Hematopoietic multipotent progenitor cell treated with erythropoietin and hydrocortisone succinate and interleukin-3 and kit ligand, for 6 days (in vitro differentiated cells): ENCODE data around the gene SIGLEC7.

Experiments
- DNase-seq: peaks from one replicate; pipeline ENCODE4 v3.0.0-alpha.2; 2015

Gene SIGLEC7

DNA sequence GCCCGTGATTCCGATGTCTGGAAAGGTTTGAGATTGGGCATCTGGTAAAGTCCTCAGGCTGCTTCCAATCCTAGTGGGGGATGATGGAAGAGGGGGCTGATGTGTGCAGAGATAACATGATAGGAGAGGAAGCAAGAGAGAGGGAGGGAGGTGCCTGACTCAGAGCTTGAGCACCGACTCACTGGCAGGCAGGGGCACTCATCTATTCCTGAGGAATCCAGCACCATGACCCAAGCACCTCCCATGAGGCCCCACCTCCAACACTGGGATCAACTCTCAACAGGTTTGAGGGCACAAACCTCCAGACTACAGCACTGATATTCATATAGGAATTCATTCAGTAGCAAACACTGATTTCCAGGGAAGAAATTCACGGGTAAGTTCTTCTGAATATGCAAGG, 23.0 kb upstream of the SIGLEC7 start:
- no peak for DNase-seq

DNA sequence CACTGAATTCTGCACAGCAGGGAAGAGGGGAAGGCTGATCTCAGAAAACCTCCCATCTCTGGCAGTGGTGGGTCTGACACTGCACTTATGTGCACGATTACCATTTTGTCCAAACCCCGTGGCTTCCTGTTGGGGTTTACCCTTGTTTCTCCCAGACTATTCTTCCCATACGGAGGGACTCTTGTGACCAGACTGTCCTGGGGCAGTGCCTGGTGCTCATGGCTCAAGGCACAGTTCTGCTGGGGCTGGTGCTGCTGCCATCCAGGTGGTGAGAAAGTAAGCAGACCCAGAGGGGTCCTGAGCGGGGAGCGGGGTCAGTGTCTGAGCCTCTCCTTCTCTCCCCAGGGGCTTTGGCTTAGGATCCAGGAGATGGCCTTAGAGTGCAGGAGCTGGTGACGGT, 22.5 kb upstream of the SIGLEC7 start:
- no peak for DNase-seq

DNA sequence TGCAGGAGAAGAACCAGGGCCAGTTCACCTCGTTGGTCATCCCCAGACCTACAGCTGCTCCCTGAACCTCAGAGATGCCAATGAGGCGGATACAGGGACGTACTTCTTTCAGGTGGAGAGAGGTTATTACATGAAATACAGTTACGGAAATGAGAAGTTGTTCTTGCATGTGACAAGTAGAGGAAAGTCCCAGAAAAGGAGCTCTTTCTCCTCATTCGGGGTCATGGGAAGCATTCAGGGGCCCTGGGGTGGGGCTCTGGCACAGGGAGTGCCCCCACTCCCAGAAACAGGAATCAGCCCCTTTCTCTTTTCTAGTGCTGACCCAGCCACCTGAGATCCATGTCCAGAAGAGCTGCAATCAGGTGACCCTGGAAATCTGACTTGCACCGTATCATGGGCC, 21.9 kb upstream of the SIGLEC7 start:
- no peak for DNase-seq

DNA sequence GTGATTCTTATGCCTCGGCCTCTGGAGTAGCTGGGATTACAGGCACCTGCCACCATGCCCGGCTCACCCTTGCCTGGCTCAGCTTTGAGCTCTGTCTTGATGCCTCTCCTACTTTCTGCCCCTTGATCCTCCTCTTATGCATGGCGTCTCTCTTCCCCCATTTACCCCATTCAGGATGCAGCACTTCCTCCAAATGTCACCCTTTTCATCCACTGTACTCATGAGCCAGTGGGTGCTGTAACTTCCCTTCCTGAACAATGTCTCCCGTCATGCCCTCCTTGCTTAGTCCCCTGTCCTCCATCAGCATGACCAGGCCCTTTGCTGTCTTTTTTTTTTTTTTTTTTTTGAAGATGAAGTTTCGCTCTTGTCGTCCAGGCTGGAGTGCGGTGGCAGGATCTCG, 20.8 kb upstream of the SIGLEC7 start:
- DNase-seq, result no peak

DNA sequence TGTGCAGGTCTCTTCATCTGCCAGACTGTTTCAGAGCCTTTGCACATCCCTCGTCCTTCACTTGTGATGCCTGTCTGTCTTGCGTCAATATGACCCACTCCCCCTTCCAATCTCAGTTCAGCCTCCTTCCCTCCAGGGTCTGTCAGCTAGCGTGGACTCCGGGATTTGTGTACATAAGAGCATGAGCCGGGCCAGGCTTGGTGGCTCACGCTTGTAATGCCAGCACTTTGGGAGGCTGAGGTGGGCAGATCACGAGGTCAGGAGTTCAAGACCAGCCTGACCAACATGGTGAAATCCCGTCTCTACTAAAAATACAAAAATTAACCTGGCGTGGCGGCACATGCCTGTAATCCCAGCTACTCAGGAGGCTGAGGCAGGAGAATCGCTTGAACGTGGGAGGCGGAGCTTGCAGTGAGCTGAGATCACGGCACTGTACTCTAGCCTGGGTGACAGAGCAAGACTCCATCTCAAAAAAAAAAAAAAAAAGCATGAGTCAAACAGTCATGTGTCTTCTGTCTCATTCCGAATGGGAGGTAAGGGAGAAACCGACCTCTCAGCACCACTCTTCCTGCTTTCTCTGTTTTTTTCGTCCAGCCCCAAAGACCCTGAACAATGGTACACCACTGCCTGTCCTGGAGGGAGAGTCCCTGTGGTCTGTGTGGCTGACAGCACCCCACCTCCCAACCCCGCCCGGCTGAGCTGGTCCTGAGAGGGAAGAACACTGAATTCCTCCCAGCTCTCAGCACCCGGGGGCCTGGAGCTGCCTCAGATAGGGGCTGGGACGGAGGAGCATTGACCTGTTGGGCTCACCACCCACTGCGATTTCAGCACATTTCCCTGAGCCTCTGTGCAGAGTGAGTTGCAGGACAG, 19.8 kb upstream of the SIGLEC7 start:
- DNase-seq, result no peak

DNA sequence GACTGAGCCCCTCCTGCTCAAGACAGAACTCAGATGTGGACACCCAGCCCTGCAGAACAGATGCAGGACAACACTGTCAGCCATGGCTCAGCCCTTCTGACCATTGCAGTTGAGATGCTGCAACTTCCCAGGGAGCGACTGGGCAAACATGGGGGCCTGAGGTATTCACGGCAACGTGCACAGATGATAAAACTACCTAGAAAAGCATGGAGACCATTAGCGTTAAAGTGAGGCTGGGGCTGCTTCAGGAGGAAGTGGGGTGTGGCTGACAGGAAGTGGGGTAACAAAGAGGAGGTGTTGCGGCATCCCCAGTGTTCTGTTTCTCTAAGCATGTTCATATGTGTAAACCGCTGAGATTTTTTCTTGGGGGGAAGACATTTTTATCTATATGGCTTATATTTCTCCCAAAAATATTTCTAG, 18.7 kb upstream of the SIGLEC7 start:
- peak; percentile 52 for DNase-seq

DNA sequence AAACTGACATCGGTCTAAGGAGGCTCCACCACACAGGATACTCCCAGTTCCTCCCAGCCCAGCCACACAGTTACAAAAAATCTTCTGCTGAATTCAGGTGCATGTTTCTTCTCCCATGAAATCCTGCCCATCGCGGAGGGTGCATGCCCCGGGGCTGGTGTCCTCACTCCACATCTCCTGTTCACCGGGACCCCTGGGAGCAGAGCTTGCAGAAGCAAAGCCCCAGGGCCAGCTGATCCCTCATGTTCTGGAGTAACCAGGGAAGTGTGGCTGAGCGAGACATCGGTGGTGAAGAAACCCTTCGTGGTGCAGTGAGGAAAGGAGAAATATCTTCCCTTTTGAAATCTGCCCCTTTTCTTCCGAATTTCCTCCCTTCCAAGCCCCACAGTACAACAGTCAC, 18.3 kb upstream of the SIGLEC7 start:
- no peak for DNase-seq

DNA sequence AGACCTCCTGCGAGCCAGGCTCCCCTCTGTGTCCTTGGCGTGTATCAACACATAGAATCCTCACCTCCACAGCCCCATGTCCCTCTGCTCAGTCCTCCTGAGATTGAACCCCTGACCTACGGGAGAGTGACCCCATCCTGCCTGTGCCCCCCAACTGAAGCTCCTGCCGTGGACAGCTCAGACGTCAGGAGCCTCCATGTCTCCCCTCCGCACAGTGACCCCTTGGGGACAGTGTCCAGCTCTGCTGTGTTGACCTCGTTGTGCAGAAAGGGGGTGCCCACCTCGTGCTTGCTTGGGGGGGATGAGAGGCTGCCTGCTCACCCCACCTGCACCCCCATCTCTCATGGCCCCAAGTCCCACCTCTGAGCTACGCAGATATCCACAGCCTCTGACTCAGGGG, 17.9 kb upstream of the SIGLEC7 start:
- no peak for DNase-seq

DNA sequence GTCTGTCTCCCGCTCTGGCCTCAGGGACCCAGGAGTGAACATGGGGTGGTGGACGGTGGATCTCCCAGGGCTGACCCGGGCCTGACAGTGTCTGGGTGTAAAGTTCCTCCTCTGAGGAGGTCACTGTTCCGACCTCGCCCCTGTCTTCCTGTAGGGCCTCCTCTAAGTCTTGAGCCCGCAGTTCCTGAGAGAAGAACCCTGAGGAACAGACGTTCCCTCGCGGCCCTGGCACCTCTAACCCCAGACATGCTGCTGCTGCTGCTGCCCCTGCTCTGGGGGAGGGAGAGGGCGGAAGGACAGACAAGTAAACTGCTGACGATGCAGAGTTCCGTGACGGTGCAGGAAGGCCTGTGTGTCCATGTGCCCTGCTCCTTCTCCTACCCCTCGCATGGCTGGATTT, 17.4 kb upstream of the SIGLEC7 start, which contains the start of gene SIGLEC9:
SIGLEC9 (plus strand) TSS at position 178 of the 400 bp plus-strand sequence; CDS start at position 247, 69 bp downstream.
- no peak for DNase-seq

DNA sequence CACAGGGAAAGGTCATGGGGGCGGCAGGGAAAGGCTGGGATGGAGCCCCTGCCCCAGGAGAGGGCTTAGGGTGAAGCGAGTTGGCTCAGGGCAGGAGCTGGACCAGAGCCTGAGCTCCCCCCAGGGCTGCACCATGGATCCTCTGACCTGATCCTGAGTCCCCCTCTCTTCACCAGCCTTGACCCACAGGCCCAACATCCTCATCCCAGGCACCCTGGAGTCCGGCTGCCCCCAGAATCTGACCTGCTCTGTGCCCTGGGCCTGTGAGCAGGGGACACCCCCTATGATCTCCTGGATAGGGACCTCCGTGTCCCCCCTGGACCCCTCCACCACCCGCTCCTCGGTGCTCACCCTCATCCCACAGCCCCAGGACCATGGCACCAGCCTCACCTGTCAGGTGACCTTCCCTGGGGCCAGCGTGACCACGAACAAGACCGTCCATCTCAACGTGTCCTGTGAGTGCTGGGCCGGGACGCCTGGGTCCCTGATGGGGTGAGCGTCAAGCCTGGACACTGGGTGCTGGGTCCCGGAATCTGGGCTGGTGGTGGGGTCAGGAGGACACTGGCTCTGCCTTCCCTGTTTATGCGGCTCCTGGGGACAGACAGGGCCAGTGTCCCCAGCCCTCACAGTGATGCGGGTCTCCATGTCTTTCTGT, 16.6 kb upstream of the SIGLEC7 start:
- no peak for DNase-seq

DNA sequence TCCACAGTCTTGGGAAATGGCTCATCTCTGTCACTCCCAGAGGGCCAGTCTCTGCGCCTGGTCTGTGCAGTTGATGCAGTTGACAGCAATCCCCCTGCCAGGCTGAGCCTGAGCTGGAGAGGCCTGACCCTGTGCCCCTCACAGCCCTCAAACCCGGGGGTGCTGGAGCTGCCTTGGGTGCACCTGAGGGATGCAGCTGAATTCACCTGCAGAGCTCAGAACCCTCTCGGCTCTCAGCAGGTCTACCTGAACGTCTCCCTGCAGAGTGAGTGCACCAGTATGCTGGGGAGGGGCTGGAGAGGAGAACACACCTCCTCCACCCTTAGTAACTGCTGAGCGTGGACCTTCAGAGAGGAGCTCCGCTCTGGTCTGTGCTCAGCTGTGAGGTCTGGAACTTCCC, 15.1 kb upstream of the SIGLEC7 start:
- no peak for DNase-seq

DNA sequence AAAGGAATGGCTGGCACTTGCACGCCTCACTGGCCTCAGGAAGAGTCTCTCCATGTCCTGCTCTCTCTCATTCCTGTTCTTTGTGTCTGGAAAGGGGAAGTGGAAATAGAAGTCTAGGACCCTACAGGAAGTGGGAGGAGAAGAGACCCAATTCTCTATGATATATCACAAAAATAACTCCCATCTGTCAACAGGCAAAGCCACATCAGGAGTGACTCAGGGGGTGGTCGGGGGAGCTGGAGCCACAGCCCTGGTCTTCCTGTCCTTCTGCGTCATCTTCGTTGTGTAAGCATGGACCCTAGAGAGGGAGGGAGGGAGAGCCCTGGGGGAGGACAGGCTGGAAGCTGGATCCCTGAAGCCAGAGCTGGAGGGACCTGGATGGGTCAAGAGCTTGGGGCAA, 14.3 kb upstream of the SIGLEC7 start:
- DNase-seq, result peak; percentile 50

DNA sequence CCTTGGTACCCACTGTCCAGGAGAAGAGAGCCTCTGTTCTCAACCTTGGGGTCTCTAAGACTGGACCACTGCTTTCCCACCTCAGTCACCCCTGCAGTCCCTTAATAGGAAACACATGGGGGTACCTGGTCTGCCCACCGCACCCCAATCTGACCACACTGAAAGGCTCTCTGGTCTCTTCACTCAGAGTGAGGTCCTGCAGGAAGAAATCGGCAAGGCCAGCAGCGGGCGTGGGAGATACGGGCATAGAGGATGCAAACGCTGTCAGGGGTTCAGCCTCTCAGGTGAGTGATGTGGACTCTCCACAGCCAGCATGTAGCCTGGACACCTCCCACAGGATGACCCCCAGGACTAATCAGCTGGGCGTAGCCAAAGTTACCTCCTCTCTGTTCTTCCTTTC, 13.9 kb upstream of the SIGLEC7 start:
- no peak for DNase-seq

DNA sequence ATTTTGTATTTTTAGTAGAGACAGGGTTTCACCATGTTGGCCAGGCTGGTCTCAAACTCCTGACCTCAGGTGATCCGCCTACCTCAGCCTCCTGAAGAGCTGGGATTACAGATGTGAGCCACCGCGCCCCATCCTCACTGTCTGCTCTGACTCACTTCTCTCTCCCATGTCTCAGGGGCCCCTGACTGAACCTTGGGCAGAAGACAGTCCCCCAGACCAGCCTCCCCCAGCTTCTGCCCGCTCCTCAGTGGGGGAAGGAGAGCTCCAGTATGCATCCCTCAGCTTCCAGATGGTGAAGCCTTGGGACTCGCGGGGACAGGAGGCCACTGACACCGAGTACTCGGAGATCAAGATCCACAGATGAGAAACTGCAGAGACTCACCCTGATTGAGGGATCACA, 12.4 kb upstream of the SIGLEC7 start:
- DNase-seq, result no peak

DNA sequence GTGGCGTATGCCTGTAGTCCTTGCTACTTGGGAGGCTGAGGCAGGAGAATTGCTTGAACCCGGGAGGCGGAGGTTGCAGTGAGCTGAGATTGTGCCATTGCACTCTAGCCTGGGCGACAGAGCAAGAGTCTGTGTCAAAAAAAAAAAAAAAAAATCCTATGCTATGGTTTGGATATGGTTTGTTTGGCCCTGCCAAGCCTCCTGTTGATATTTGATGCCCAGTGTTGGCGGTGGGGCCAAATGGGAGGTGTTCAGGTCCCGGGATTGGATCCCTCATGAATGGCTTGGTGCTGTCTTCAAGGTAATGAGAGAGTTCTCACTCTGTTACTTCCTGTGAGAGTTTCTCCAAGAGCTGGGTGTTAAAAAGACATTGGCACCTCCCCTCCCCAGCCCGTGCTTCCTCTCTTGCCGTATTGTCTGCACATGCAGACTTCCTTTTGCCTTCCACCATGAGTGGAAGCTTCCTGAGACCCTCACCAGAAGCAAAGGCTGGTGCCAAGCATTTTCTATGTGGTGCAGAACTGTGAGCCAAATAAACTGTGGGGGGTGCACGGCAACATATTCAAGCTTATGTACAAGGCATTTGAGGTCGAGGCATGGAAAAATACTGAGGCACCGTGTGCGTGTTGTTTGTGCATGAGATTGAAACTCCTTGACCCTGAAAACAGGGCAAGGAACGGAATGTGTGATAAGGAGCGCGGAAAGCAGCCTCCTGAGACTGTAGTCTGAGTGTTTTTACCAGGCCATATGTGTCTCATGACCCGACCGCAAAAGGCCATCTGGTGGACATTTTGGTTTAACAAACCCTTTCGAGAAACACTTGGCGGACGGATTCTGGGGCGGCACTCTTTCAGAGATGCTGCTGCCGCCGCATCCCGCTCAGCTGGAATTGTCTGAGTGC, 10.1 kb upstream of the SIGLEC7 start:
- peak; percentile 74 for DNase-seq

DNA sequence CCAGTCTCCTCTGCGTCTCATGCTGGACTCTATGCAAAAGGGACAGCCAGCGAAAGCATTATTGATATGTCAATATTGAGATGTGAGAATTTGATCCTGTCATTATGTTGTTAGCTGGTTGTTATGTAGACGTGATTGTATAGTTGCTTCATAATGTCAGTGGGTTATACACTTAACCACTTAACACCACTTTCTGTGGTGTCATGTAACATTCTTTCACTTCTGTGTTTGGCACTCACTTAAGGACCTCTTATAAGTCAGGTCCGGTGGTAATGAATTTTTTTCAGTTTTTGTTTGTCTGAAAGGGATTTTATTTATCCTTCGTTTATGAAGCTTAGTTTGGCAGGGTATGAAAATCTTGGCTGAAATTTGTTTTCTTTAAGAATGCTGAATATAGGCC, 7.1 kb upstream of the SIGLEC7 start:
- DNase-seq, result no peak

DNA sequence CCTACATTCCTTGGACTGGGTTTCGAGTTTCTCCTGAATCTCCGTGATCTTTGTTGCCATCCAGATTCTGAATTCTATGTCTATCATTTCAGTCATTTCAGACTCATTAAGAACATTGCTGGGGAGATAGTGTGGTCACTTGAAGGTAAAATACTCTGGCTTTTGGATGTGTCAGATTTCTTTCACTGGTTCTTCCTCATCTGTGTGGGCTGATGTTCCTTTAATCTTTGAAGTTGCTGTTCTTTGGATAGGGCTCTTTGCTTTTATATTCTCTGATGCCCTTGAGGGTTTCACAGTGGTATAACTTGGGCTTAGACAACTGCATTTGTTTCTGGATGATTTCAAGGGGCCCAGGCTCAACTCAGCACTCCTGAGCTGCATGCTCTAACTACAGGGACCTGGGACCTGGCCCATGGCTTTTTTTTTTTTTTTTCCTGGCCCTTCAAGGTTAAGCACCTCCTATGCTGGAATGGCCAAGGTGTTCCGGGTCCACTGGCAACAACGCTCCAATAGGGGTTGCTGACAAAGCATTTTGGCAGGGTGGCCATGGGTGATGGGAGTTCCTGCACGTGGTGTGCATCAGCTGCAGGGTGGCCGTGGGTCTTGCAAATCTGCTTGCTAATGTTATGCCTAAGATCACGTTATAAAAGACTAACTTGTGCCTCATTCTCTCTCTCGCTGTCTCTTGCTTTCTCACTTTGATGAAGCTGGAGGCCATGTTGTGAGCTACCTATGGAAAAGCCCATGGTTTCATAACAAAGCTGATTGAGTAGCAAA, 5.9 kb upstream of the SIGLEC7 start:
- no peak for DNase-seq

DNA sequence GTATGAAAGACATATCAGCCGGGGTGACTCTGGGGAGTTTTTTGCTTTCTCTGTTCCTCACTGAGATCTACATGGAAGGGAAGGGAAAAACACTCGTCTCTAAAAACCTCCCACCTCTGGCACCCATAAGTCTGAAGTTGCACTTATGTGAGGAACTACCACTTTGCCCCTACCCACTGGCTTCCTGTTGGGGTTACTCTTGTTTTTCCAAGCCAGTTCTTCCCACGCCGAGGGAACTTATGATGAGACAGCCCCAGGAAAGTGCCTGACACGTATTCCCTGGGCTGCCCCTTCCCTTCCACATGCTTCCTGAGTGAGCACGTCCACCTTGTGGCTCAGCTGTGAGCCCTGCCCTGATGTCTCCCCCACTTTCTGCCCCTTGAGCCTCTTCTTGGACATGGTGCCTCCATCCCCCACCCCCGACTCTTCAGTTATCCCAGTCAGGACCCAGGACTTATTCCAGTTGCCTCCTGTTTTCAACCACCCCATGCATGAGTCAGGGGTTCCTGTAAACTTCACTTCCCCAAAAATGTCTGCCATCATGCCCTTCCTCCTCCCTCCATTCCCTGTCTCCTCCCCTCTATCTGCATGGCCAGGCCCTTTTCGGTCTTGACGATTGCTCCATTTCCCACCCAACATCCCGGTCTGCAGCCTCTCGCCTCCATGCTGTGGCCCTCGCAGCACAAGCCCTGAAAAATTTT, 5.1 kb upstream of the SIGLEC7 start:
- DNase-seq, result peak; percentile 29

DNA sequence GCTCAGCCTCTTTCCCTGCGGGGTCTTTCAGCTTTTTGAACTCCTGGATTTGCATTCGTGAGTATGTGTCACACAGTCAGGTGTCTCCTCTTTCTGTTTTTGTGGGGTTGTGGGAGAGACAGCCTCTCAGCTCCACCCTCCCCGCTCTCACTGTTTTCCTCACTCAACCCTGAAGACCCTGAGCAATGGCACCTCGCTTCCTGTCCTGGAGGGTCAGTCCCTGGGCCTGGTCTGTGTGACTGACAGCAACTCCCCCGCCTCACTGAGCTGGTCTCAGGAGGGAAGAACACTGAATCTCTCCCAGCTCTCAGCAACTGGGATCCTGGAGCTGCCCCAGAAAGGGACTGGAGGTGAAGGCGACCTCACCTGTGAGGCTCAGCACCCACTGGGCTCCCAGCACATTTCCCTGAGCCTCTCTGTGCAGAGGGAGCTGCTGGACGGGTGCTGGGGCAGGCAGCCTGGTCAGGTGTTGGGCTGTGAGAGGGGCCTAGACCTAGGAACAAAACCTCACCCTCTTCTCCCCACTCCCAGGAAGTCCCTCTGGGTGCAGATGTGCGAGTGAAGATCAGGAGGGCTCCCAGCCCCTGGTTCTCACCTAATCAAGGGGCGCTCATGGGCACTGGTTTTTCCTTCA, 4.2 kb upstream of the SIGLEC7 start:
- no peak for DNase-seq

DNA sequence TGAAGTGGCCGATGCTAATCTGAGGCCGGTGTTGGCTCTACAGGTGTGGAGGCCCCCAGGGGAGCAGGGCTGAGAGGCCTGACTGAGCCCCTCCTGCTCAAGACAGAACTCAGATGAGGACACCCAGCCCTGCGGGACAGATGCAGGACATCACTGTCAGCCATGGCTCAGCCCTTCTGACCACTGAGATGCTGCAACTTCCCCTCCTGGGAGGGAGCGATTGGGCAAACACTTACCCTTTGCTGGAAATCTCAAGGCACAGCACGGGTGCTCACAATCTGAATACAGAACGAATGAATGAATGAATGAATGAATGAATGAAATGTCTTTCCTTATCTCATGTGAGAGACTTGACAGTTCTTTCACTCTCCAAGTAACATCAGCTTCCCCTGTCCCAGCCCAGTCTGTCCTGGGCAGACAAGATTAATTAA, 3.5 kb upstream of the SIGLEC7 start:
- DNase-seq, result peak; percentile 64

DNA sequence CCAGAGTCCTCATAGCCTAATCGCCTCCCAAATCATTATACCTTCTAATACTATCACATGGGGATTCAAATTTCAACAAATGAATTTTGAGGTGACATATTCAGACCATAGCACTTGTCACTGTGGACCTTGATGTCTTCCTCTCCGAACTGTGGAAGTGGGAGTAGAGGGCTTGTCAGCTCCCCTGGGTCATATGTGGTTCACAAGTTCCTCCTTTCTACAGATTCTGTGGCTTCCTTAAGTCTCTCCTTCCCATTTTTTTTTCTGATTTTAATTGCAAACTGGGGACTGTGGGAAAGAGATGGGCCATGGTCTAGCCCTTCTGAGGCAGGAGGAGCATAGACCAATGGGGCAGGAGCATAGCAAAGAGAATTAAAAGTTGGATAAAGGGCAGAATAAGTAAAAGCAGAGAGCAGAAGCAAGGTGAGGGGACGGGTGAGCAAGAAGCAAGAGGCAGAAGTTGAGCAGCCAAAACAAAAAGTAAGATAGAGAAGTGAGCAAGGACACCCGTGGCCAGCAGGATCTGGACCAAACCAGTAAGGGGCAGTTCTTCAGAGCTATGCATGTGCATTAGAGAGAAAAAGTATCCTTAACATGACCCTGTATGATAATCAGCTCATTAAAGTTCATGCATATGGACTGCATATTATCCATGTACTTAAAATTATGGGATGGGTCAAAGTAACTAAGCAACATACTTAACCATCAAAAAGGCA, 2.6 kb upstream of the SIGLEC7 start:
- peak; percentile 30 for DNase-seq
